ENCODE data around the gene HHAT. TPM values are rescaled to one million over a fixed set of nuclear protein-coding genes. Genes with fewer than 3 reads are reported as not detected.
A peak's percentile ranks its signal among the peaks of the same experiment; 100 is the strongest.

The HHAT gene
- total and polyA plus RNA-seq, 9 of the 15 experiments (the other 6 are each of a cell fraction or from before 2014, with no cell fraction given): 0.07 to 0.16 (median 0.13) TPM; not detected in 1

DNA sequence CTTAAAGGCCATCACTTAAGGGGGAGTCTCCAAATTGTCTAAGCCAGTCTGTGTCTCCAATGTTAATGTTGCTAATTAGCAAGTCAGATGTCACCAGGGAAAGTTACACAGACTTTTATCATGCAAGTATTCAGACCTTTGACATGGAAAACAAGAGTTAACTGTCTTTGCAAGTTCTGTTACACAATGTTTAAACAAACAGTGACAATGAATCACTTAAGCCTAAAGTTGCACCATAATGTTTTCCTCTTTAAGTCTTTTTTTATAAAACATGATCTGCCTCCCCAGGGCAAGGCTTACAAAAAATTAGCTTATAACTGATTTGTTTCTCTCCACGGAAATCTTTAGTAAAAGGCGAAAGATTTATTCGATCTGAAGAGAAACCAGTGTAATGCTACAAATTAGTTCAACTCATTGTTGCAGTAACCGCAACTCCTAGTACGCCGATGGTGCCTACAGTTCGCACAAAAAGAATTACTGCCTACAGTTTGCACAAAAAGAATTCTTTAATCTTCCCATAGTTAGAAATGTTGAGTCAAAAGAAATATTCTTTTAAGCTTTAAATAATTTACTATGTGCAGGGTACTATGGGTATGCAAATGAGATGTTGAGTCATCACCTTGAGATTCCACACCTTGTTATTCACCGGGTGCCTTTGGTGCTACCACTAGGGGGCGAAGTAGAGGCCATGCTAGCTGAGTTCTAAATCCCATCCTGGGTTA lies 45.3 kb downstream of the HHAT start (continued):
- TF ChIP-seq, protein P1, sequence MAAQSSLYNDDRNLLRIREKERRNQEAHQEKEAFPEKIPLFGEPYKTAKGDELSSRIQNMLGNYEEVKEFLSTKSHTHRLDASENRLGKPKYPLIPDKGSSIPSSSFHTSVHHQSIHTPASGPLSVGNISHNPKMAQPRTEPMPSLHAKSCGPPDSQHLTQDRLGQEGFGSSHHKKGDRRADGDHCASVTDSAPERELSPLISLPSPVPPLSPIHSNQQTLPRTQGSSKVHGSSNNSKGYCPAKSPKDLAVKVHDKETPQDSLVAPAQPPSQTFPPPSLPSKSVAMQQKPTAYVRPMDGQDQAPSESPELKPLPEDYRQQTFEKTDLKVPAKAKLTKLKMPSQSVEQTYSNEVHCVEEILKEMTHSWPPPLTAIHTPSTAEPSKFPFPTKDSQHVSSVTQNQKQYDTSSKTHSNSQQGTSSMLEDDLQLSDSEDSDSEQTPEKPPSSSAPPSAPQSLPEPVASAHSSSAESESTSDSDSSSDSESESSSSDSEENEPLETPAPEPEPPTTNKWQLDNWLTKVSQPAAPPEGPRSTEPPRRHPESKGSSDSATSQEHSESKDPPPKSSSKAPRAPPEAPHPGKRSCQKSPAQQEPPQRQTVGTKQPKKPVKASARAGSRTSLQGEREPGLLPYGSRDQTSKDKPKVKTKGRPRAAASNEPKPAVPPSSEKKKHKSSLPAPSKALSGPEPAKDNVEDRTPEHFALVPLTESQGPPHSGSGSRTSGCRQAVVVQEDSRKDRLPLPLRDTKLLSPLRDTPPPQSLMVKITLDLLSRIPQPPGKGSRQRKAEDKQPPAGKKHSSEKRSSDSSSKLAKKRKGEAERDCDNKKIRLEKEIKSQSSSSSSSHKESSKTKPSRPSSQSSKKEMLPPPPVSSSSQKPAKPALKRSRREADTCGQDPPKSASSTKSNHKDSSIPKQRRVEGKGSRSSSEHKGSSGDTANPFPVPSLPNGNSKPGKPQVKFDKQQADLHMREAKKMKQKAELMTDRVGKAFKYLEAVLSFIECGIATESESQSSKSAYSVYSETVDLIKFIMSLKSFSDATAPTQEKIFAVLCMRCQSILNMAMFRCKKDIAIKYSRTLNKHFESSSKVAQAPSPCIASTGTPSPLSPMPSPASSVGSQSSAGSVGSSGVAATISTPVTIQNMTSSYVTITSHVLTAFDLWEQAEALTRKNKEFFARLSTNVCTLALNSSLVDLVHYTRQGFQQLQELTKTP (IDR thresholded peaks at IDR 0.05; ENCODE audit: low read depth in 1 of 2, partially characterized antibody in 2 of 2): peak; percentile 30 to 71
- TF ChIP-seq HLTF (IDR thresholded peaks at IDR 0.05) (no peak), ILK (tag; IDR thresholded peaks at IDR 0.05; ENCODE audit: borderline replicate concordance, low read depth) (no peak), ZNF263 (CRISPR knock-in tag; IDR thresholded peaks at IDR 0.05; ENCODE audit: borderline replicate concordance) (no peak), TBL1XR1 (IDR thresholded peaks at IDR 0.05; ENCODE audit: low read length in 2 of 2) (peak in 1 of 2 experiments; percentile 77; a peak in 1 of 4 replicates), ZNF347 (CRISPR knock-in tag; IDR thresholded peaks at IDR 0.05; ENCODE audit: low read depth) (no peak), MCM2 (IDR thresholded peaks at IDR 0.05; ENCODE audit: low read depth) (no peak), NRF1 (conservative IDR thresholded peaks at IDR 0.05 in 1 of 2, IDR thresholded peaks at IDR 0.05 in 1 of 2) (no peak), ZNF778 (CRISPR knock-in tag; IDR thresholded peaks at IDR 0.05) (no peak)
- TF ChIP-seq, protein P2, sequence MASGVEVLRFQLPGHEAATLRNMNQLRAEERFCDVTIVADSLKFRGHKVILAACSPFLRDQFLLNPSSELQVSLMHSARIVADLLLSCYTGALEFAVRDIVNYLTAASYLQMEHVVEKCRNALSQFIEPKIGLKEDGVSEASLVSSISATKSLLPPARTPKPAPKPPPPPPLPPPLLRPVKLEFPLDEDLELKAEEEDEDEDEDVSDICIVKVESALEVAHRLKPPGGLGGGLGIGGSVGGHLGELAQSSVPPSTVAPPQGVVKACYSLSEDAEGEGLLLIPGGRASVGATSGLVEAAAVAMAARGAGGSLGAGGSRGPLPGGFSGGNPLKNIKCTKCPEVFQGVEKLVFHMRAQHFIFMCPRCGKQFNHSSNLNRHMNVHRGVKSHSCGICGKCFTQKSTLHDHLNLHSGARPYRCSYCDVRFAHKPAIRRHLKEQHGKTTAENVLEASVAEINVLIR (CRISPR knock-in tag; IDR thresholded peaks at IDR 0.05): no peak
- TF ChIP-seq, protein P3, sequence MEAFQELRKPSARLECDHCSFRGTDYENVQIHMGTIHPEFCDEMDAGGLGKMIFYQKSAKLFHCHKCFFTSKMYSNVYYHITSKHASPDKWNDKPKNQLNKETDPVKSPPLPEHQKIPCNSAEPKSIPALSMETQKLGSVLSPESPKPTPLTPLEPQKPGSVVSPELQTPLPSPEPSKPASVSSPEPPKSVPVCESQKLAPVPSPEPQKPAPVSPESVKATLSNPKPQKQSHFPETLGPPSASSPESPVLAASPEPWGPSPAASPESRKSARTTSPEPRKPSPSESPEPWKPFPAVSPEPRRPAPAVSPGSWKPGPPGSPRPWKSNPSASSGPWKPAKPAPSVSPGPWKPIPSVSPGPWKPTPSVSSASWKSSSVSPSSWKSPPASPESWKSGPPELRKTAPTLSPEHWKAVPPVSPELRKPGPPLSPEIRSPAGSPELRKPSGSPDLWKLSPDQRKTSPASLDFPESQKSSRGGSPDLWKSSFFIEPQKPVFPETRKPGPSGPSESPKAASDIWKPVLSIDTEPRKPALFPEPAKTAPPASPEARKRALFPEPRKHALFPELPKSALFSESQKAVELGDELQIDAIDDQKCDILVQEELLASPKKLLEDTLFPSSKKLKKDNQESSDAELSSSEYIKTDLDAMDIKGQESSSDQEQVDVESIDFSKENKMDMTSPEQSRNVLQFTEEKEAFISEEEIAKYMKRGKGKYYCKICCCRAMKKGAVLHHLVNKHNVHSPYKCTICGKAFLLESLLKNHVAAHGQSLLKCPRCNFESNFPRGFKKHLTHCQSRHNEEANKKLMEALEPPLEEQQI (IDR thresholded peaks at IDR 0.05): no peak
- TF ChIP-seq, protein P4, sequence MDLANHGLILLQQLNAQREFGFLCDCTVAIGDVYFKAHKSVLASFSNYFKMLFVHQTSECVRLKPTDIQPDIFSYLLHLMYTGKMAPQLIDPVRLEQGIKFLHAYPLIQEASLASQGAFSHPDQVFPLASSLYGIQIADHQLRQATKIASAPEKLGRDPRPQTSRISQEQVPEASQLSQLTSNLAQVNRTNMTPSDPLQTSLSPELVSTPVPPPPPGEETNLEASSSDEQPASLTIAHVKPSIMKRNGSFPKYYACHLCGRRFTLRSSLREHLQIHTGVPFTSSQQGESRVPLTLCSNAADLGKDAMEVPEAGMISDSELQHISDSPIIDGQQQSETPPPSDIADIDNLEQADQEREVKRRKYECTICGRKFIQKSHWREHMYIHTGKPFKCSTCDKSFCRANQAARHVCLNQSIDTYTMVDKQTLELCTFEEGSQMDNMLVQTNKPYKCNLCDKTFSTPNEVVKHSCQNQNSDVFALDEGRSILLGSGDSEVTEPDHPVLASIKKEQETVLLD (IDR thresholded peaks at IDR 0.05): no peak
